ENCODE data around the gene APEH.
"Not testable (repeated sequence)": the region's sequence is repeated elsewhere in the genome, so short reads cannot be mapped to it uniquely, and the experiment has no call there.

Gene APEH

DNA sequence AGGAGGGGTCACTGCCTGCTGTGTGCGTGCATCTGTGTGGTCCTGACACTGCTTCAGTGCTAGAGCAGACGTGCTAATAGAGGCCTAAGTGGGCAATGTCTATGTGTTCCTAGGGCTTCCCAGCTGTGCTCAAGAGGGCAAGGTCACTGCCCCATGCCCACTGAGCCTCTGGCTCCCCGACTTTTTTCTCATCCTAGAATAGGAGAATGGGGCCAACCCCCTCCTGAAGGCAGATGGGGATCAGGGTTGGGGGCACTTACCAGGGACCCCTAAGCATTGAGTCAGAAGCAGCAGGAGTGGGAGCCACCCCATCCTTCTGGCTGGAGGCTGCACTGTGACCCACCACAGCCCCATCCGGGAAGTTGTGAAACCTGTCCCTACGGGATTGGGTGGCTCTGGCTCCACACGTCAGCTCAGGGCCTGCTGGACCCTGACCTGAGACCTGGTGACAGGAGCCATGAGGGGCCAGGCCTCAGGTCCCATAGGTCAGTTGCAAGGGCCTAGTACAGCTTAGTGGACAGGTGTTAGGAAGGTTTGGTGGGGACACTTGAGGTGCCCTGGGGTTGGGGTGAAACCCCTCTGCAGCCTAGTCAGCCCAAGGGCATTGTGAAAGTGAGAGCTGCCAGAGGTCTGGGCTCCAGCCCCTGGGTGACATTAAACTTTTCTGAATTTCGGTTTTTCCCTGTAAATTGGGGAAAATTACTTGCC lies 14.3 kb downstream of the APEH start:
- in situ Hi-C loops (cut with HindIII; ENCODE audit: low sequenced_read_pairs), result not testable (repeated sequence)

DNA sequence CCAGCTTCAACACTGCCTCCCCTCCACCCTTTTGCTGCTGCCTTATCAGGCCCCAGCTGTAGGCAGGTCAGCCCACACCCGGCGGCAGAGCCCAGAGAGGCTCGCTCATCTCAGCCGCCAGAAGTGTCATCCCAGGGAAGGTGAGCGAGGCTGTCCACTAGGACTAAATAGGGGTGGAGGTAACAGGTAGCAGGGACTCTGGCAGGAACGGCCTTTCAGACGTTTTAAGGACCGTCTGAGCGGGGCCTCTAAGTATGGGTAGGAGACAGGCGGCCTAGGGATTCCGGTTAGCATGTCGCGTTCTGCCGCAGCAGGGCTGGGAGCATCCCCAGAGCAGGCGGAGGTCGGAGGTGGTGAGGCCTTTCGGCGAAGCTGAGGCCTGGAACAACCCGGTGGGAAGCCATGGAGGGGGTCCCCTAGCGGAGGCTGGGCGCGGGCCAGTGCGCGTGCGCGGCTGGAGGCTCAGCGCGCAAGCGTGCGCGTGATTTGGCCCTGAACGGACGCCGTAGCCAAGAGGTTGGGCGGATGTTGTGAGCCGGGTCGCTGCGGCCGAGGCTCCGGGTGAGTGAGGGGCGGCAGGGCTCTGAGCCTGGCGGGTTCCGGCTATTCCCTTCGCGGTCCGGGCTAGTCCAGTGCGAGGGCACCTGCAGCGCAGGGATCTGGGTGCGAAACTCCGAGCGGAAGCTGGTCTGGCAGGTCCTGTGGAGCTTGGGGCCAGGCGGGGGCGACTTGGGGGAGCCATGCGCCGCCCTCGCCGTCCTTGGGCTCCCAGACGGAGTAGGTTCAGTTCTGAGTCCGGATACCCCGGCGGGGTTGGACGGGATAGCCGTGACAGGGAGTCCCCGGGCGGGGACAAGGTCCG lies 15.1 kb downstream of the APEH start, which contains the start of the genes MST1 and RNF123:
MST1 (minus strand) TSS at position 429 of the 862 bp plus-strand sequence. CDS start 783 bp downstream, outside the sequence.
RNF123 (plus strand) TSS at position 512 of the 862 bp plus-strand sequence. CDS start 1,609 bp downstream, outside the sequence.
- in situ Hi-C loops (cut with HindIII; ENCODE audit: low sequenced_read_pairs), result no loop called here

GRCh38 chr3:49689908-49690624 lies 15.9 kb downstream of the APEH start:
- in situ Hi-C loops (cut with HindIII; ENCODE audit: low sequenced_read_pairs), result not testable (repeated sequence)

DNA sequence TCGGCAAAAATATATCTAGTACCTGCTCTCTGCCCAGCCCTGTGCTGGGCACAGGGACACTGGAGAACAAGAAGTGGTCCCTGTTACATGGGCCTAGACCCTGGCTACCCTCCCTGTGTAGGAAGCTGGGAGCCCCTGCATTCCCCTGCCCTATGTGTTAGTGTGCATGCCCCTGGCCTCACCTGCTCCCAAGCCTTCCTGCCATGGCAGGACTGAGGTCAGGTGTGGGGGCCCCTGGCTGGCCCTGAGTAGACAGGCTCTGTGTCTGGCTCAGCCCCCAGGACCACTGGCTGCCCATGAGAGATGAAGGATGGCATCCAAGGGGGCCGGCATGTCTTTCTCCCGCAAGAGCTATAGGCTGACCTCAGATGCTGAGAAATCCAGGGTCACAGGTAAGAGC lies 16.7 kb downstream of the APEH start:
- in situ Hi-C loops (cut with HindIII; ENCODE audit: low sequenced_read_pairs), result not testable (repeated sequence)

GRCh38 chr3:49691481-49691880 lies 17.3 kb downstream of the APEH start:
- in situ Hi-C loops (cut with HindIII; ENCODE audit: low sequenced_read_pairs), result not testable (repeated sequence)

GRCh38 chr3:49694409-49695070 lies 20.4 kb downstream of the APEH start:
- in situ Hi-C loops (cut with HindIII; ENCODE audit: low sequenced_read_pairs), result not testable (repeated sequence)

DNA sequence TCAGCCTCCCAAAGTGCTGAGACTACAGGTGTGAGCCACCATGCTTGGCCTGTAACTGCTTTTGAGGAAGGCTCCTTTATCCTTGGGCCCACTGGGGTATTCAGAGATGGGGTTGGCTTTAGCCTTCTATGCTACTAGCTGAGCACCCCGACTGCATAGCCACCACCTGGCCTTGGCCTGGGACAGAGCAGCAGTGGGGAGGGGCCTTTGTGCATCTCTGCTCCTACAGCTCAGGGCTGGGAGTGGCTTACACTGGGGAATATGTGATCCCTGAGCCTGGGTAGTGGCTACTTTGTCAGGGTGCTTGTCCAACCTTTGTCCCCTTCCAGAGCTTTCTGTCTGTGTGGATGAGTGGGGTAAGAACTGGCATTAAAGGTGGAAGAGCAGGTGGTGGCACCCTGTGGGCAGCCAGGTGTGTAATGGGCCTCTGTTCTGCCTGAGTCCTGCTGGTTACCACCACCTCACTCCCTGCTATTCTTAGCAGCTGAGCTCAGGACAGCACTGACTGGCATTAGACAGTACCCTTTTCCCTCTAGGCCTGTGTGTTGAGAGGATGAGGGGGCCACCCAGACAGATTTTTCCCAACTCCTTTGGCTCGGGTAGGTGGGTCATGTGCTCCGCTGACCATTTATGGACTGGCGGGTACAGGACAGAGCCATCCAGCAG lies 21.3 kb downstream of the APEH start:
- in situ Hi-C loops (cut with HindIII; ENCODE audit: low sequenced_read_pairs), result not testable (repeated sequence)

DNA sequence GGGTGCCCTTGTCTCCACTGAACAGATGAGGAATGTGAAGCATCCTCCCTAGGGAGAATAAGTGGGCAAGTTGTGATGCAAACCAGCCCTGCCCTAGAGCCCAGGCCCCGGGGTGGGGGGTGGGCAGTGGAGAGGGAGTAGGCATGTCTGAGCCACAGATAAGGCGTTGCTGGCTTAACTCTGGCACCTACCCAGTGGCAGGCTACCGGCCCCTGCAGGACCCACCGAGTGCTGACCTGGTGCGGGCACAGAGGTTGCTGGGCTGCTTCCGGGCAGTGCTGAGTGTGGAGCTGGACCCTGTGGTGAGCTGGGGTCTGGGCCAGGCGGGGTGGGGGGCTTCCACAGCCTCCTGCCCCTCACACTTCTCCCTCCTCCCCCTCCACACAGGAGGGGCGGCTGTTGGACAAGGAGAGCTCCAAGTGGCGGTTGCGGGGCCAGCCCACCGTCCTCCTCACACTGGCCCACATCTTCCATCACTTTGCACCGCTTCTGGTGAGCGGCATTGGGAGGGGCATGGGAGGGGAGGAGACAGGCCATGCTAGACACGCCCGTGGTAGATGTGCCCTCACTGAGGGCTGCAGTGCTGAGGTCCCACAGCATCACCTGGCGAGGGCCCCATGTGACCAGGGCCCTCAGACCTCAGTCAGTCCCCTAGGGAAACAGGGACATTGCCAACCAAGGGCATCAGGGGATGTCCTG lies 25.3 kb downstream of the APEH start:
- in situ Hi-C loops (cut with HindIII; ENCODE audit: low sequenced_read_pairs), result no loop called here

GRCh38 chr3:49700014-49700413 lies 25.9 kb downstream of the APEH start:
- in situ Hi-C loops (cut with HindIII; ENCODE audit: low sequenced_read_pairs), result no loop called here

GRCh38 chr3:49700453-49701128 lies 26.4 kb downstream of the APEH start:
- in situ Hi-C loops (cut with HindIII; ENCODE audit: low sequenced_read_pairs), result no loop called here

- in situ Hi-C loops (cut with HindIII; ENCODE audit: low sequenced_read_pairs), result no loop called here
These were observed 27.4 kb downstream of the APEH start for GRCh38 chr3:49701388-49702077.

DNA sequence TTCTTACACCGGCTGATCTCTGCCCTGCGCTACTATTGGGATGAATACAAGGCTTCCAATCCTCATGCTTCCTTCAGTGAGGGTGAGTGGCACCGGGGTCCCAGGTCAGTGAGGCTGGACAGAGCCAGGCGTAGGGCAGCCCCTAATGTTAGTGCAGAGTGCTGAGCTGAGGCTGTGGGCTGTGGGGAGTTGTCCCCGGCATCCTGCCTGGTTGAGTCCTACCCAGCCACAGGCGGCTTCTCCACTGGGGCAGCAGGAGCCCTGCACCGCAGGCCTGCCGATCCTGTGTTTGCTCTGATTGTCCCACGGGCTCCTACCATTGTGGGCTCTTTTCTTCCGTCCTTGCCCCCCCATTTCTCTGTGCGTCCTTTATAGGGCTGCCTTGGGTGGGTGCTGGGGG lies 28.5 kb downstream of the APEH start:
- in situ Hi-C loops (cut with HindIII; ENCODE audit: low sequenced_read_pairs), result no loop called here

DNA sequence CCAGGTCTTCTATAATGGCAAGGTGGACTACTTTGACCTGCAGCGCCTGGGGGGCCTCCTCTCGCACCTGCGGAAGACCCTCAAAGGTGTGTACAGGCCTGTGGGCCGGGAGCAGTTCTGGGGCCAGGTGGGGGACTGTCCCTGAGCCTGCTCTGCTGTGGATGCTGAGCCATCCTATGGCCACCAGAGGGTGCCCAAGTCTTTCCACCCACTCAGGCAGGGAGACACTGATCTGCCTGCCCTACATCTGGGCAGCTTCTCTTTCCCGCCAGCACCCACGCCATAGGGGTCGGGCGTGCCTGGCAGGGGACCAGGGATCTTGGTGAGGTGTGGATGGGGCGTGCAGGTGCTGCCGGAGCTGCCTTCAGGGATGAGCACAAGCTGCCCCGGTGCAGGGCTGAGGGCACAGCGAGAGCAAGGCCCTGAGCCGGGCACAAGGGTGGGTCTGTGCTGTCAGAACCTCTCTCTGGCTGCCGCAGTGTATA lies 29.3 kb downstream of the APEH start:
- in situ Hi-C loops (cut with HindIII; ENCODE audit: low sequenced_read_pairs), result no loop called here

- in situ Hi-C loops (cut with HindIII; ENCODE audit: low sequenced_read_pairs), result no loop called here
These were observed 29.8 kb downstream of the APEH start for GRCh38 chr3:49703956-49704355.

GRCh38 chr3:49704629-49705028 lies 30.5 kb downstream of the APEH start:
- in situ Hi-C loops (cut with HindIII; ENCODE audit: low sequenced_read_pairs), result no loop called here

DNA sequence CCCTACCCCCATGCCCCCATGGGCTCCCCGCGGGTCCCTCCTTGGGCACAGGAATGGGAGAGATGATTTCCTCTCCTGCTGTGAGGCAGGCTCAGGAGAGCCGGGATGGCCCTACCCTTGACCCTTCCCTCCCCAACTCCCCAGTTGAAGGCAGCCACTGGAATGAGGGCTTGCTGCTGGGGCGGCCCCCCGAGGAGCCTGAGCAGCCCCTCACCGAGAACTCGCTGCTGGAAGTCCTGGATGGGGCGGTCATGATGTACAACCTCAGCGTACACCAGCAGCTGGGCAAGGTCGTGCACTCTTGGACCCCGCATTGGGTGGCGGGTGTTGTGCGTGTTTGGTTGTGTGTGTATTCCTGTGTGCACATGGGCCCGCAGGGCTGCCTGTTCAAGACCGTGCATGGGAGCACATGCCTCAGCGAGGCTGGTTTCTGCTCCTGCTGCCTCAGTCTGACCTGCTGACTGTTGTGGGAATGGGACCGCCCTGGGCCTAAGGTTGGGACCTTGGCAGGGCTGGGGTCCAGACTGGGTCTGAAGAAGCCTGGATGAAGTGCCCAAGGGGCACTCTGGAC lies 31.3 kb downstream of the APEH start:
- in situ Hi-C loops (cut with HindIII; ENCODE audit: low sequenced_read_pairs), result no loop called here

GRCh38 chr3:49706456-49707112 lies 32.4 kb downstream of the APEH start:
- in situ Hi-C loops (cut with HindIII; ENCODE audit: low sequenced_read_pairs), result no loop called here

All from endothelial cell of hepatic sinusoid (primary cell).